HG03060 (cell line): Measurements from ENCODE around the gene WDR11.

Source experiments
- ATAC-seq: cut with Tn5 transposase; IDR thresholded peaks from one replicate; pipeline ENCODE4 v1.9.1; 2021; ENCODE audit warnings: low read depth, moderate number of reproducible peaks; ENCODE audit not compliant: unreplicated experiment

Gene WDR11, protein sequence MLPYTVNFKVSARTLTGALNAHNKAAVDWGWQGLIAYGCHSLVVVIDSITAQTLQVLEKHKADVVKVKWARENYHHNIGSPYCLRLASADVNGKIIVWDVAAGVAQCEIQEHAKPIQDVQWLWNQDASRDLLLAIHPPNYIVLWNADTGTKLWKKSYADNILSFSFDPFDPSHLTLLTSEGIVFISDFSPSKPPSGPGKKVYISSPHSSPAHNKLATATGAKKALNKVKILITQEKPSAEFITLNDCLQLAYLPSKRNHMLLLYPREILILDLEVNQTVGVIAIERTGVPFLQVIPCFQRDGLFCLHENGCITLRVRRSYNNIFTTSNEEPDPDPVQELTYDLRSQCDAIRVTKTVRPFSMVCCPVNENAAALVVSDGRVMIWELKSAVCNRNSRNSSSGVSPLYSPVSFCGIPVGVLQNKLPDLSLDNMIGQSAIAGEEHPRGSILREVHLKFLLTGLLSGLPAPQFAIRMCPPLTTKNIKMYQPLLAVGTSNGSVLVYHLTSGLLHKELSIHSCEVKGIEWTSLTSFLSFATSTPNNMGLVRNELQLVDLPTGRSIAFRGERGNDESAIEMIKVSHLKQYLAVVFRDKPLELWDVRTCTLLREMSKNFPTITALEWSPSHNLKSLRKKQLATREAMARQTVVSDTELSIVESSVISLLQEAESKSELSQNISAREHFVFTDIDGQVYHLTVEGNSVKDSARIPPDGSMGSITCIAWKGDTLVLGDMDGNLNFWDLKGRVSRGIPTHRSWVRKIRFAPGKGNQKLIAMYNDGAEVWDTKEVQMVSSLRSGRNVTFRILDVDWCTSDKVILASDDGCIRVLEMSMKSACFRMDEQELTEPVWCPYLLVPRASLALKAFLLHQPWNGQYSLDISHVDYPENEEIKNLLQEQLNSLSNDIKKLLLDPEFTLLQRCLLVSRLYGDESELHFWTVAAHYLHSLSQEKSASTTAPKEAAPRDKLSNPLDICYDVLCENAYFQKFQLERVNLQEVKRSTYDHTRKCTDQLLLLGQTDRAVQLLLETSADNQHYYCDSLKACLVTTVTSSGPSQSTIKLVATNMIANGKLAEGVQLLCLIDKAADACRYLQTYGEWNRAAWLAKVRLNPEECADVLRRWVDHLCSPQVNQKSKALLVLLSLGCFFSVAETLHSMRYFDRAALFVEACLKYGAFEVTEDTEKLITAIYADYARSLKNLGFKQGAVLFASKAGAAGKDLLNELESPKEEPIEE

DNA sequence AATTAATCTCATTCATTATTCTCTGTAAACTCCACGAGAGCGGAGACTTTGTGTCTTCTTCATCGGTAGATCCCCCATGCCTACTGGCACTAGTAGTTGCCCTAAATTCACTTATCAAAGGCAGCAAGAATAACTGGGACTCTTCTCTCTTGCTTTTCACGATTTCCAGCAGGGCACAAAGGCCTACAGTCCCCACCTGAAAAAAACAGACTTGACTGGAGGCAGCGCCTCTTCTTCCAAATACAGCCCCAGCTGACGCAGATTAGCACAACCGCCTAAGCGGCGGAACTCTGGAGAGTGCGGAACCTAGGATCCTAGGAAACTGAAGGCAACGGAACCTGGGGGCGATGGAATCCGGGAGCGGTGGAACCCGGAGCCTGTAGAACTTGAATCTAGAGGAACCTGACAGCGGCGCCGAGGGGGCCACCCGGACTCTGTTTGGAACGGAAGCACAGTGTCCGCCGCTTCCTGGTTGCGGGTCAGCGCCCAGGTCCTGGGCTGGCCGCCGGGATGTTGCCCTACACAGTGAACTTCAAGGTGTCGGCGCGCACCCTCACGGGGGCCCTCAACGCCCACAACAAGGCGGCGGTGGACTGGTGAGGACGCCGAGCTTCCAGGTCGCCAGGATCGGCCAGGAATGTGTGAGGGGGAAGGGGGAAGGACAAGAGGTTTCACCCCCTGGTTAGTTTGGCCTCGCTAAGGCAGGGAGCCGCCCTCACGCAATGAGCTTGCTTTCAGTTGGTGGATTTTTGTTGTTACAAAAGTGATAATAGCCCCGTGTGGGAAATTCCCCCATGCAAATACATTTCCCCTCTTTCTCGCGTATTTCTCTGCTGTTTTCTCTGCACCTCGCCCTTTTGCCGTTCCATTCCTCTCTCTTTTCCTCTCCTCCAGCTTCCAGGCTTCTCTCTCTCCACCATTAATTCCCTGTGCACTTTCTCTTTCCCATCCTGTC, at the start of gene WDR11:
WDR11 (plus strand) TSS at position 452 of the 955 bp plus-strand sequence; CDS start at position 511, 59 bp downstream.
- ATAC-seq: peak; percentile 93

DNA sequence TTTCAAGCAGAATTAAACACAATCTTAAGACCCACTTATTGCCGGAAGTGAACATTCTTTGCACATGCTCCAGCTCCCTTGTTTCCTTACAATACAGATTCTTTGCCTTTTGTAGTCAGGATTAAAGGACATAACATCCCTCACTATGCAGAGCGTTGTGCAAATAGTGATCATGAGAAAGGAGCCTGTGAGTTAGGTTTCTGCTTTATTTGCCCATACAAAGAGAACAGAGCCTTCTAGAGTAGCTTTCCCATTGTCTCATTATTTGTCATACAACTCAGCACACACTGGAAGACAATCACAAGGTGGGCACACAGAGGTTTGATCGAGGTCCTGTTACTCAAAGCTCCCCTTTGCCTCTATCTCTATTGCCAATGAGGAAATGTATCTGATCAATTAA, 48.2 kb upstream of the WDR11 start:
- no peak for ATAC-seq

DNA sequence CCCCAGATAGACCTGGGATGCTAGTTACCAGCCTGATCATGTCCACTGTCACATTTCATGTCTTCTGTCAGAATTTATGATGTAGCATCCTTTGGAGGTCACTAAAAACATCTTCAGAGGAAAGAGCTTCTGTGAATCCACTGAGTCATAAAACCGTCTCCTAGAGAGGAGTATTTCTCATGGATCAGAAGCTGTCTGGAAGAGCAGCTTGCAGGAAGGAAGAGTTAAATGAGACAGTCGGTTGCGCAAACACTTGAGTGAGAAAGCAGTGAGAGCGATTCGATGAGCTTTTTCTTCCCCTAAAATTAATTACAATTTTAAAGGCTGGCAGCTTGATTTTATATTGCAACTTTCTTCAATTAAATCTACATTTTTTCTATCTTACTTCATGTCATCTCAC, 47.2 kb upstream of the WDR11 start:
- no peak for ATAC-seq

DNA sequence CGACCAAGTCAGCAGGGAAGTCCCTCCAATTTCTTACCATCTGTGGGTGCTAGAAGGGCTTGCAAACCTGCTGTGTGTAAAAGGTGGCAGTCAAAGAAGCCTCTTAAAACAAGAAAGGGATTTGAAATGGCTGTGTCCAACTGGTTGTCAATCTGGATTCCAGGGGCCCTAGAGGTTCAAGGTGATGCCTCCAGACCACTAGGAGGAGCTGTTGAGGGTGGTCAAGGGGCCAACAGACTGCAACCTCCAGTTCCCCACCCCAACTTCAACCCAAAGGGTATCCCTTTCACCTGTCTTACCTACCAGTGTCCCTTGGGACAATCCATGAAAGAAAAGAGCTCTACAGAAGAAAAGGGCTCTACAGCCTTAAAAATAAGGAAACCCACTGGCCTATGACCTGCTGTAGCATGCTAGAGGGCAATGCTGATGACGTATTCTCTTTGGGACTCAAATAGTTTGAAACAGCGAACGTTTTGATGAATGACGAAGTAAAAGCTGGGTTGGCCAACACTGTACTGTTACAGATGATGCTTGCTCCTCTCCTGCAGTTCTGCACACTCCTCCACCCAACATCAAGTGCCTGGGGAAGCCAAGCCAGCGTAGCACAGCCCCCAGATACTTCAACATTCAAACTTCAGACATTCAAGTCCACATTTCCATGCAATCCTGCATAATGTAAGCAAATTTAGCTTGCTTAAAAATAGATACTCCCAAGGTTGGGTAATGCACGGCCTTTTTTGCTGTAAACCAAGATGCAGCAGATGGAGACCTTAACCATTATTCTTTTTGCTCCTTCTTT, 45.9 kb upstream of the WDR11 start:
- ATAC-seq: no peak

DNA sequence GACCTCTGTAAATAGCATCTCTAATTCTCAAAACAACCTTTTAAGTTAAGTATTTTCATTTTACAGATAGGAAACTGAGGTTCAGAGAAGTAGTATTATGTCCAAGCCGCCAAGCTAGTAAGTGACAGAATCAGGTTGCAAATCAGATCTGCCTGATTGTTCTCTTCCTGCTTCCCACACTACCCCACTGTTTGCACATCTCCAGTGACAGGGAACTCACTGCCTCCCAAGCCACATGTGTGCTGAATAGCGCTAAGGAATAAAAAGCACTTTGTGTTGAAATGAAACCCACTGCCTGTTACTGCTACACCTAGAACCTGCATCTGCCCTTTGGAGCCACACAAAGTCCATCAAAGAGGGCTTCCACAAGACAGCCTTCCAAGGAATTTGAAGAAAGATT, 45.1 kb upstream of the WDR11 start:
- no peak for ATAC-seq

DNA sequence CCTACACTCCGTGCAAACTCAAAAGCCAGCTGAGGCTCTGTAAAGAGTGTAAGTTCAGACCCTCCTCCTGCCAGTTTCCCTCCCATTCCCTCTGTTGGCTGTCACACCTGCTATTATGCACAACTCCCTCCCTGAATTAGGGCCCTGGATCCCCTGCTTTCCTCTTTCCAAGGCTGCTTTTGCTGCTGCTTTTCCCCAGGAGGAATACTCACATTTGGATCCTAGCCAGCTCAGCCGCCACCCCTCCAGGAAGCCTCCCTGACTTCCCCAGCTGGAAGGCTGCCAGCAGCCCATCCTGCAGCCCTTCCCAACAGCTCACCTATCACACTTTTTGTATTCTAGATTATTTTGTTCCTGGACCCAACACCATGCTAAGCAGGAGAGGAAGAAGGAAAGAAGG, 40.9 kb upstream of the WDR11 start:
- no peak for ATAC-seq

DNA sequence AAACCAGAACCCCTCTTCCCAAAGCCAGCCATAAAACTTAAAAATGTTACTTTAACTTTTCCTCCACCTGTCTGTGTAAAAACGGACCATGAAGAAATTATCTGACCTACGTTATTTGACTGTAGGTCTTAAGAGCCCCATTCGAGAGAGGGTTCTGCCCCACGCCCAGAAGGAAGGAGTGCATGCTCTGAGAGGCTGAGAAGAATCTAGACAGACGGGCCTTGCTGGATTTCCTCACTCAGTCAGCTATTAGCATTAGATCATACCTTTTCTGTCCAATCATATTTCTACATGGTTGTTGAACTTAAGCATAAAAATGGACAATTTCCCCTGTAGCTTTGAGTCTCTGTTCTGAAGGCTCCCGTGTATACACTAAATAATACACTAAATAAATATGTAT, 38.1 kb upstream of the WDR11 start:
- ATAC-seq: no peak

DNA sequence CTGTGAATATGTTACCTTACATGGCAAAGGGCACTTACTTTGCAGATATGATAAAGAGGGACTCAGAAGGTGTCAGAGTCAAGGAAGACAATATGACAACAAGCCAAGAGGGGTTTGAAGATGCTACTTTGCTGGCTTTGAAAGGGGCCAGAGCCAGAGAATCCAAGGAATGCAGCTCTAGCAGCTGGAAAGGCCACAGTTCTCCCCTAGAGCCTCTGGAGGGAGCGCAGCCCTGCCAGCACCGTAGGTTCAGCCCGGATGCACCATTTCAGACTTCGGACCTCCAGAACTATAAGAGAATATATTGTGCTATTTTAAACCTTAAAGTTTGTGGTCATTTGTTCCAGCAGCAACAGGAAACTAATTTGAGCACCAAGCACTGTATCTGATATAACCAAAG, 32.9 kb upstream of the WDR11 start:
- no peak for ATAC-seq

DNA sequence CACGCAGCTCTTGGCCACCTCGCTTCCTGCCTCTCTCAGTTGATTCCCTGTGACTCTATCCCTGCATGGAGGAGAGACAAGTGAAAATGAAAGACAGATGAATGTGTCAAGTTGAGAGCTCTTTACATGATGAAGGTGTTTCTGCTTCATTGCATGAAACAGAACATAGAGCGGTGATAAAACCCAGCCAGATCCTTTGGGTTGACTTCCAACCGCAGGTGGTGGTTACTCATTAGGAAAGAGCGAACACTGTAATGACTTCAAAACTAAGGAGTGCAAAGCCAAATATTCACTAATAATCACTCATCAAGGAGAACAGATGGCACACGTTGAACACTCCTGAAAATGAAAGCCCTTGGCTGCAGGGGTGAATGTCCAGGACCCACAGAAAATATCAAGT, 31.8 kb upstream of the WDR11 start:
- no peak for ATAC-seq

DNA sequence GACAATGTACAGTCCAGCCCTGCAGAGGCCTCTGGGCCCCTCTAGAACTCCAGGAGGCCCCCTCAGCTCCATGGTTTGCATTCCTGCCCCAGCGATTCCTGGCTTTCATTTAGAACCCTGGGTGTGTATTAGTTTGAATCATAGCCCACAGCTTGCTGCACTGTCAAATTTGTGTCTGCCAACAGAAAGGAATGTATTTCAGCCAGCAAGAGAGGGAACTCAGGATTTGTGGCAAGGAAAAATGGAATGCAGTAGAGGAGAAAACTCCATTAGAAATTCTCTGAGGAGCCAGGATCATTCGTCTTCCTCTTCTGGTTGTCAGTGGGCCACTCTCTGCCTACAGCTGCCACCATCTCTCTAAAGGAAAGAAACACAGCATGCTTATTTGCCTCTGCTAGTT, 27.9 kb upstream of the WDR11 start:
- no peak for ATAC-seq

DNA sequence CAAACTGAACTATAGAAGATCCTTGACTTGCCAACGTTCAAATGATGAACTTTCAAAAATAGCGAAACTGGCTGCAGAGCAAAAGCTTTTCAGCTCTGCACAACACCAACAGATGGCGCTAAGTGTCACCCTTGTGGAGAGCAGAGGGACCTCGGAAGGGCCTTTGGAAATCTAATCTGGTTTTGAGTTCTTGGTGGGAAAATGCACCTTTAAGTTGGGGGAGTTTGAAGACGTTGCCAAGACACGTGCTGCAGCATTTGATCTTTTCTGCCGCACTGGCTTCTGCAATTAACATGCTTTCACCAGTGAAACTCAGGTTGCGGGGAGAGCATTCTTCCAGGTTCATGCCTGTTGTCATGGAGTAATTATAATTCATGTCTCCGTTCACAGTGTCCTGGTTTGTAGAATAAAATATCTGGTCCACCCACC, 26.3 kb upstream of the WDR11 start:
- ATAC-seq: no peak

DNA sequence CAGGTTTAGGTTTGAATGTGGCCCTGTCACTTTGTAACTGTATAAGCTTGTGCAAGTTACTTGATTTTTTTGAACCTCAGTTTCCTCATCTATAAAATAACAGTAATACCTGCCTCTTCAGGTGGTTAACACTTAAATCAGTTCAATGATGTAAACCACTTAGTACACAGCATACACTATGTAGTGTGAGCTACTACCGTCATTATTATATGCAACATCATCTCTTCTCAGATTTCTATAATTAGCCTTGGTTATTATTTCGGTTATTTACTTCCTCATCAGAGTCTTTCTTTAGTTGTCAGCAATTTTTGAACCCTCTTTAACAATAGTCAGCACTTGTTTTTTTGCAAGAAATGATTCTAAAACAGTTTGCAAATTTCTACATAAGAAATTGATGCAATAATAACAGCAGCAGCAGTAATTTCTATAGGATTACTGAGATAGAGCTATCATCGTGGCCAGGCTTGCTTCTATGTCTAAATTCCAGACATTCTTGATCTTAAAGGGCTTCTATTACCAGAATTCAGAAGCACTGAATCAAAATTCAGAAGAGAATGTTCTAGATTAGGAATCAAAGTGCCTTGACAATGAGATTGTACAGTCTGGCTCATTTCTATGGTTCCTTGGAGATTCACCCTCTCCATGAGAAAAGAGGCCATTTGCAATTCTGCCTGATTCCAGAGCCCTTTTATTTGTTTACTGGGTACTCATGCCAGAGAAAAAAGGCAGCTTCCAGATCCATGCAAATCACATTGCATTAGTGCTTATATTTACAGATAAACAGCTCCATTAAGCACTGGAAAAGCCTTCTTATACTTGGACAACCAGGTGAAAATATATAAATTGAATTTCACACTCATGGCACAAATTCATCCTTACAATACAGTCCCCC, 25.0 kb upstream of the WDR11 start:
- ATAC-seq: no peak

DNA sequence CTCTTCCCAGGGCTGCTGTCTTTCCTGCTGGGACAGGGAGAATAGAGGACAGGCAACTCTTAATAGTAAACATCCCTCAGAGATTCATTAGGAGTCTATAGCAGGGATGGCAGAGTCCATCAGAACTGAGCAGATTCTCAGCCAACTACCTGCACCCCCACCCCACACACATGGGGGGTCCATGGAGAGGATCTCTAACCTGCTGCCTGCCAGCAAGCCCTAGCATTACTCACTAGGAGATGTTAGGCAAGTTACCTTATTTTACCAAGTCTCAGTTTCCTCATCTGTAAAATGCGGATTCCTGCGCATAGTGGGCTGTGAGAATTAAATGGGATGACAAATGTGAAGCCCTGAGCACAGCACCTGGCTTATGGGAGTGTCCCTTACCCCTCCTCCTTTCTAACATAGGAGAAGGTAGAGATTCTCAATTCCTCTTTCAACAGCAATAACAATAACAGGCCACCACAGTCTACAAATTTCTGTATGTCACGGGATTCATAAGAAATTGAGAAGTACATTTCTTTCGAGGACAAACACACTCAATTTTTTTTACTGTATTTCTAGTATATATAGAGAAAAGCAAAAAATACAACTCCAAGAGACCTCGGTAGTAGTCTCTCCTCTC, 23.8 kb upstream of the WDR11 start:
- ATAC-seq: peak; percentile 65

DNA sequence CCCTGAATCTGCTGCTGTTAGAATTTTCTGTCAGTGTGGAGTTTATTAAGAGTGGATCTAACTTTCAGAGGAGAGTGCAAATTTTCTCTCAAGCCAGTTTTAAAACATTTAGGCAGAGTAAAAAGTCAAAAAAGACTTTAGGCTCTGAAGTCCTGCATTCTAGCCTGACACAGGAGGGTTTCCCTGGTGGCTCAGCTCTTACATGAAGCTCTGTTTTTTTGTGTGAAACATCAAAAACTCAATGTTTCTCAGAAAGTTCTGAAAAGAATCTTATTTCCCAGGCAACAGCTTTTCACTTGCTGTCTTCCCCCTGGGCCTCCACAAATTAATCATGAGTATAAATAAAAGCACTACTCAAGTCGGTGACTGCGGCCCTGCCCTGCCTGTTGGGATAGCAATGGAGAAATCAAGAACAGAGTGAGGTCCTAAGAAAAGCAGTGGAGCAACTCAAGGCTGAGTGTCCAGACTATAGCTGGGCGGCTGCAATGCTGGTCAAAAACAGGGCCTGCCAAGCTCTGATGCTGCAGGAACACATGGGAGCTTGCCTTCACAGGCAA, 22.3 kb upstream of the WDR11 start:
- ATAC-seq: no peak

DNA sequence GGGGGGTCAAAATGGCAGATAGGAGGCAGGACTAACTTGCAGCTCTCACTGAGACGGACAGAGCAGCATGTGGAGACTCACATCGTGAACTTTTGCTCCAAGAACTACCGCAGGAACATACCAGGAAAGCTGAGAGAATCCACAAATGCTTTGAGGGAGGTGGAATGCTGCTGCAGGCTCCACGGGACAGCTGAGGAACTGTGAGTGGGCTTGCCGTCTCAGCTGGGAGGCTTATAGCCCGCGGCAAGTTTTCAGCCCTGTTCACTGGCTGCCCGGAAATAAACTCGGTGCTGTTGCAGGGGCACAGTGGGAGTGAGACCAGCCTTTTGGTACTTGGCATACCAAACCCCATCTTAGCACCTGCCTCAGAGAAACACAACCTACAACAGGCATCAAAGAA, 19.1 kb upstream of the WDR11 start:
- no peak for ATAC-seq

DNA sequence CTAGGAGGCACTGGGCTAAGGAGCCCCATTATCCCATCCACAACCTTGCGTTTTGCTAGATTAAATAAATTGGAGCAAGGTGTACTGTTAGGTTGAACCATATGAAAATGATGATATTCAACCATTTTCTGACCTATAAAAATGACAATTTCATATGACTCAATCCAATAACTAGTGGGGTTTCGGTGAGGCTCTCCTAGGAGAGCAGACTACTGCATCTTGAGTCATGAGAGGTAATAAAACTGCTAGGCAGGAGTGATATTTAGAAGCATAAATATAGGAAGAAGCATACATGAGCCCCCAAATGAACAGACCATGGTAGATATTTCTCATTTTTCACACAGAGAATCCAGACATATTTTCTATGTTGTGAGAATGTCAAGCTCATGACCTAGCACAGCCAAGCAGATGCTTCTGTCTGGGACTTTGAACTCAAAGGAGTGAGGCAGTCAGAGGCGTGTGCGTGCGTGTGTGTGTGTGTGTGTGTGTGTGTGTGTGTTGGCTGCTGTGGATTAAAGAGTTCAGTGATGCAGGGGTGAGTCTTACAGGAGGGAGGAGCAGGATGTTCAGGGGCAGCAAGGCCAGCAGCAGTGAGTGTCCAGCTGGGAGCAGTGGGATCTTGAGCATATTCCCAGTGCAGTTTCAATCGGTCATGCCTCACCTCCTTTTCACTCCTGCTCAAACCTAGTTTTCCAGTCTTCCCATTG, 17.8 kb upstream of the WDR11 start:
- no peak for ATAC-seq

DNA sequence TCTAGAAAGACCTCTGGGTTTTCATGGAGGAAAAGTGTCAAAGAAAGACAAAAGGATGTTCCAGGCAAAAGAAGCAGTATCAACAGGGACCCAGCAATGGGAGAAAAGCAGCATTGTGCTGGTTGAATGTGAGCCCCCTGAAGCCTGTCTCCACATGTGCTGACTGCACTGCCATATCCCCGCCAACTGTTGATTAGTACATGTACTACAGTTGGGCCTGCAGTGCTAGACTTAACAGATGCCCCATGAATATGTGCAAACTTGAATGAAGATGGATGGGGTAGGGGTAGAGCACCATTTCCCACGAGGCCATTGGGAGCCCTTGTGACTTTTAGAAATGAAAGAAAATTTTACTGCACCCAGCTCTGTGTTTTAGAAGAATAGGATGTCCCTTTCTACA, 15.6 kb upstream of the WDR11 start:
- no peak for ATAC-seq
